K562 (cell line): ENCODE results near the gene MAP3K7CL. TPM values are rescaled to one million over a fixed set of nuclear protein-coding genes. Genes with fewer than 3 reads are reported as not detected.

ENCODE experiments used
- KLF10 ChIP-seq: fragments of 250-450 bp; sonication (Bioruptor Pico); IDR thresholded peaks from 2 replicates; pipeline ENCODE4 v1.6.1; 2021; ENCODE audit warnings: matching md5 sums
- MYC ChIP-seq, 2 experiments: fragments of 250-450 bp in 1 of 2; sonication (Bioruptor Pico) in 1 of 2; IDR thresholded peaks; 2 replicates each; pipeline versions ENCODE4 v1.5.1 to v1.6.1; 2012 to 2021; ENCODE audit warnings: low read depth in 2 of 2, borderline replicate concordance in 1 of 2, improper control_type of control experiment in 1 of 2, low read length in 1 of 2, mild to moderate bottlenecking in 1 of 2, moderate library complexity in 1 of 2
- NONO ChIP-seq, 2 experiments: fragments of 200-400 bp in 1 of 2; fragments of 450-650 bp in 1 of 2; formaldehyde crosslinking in 1 of 2; IDR thresholded peaks; 2 replicates each; pipeline ENCODE4 v1.6.1; 2017; ENCODE audit warnings: low read depth in 2 of 2, mild to moderate bottlenecking in 2 of 2, moderate library complexity in 2 of 2, low read length in 1 of 2
- ZNF717 ChIP-seq: fragments of 250-450 bp; sonication (Bioruptor Pico); IDR thresholded peaks from 2 replicates; pipeline ENCODE4 v1.5.0; 2021
- ZNF77 ChIP-seq: fragments of 250-450 bp; sonication (Bioruptor Pico); IDR thresholded peaks from 2 replicates; pipeline ENCODE4 v1.5.0; 2020
- polyA plus RNA-seq, 8 experiments: library from polyadenylated mRNA; depleted of rRNA in 4 of 8; stranded (reverse) in 5 of 8; unstranded in 3 of 8; fragments of >200 nt; fragmentation: Nextera tagmentation in 2 of 8; fragmentation: Illumina TruSeq in 1 of 8; extraction: Ambion mirVana in 2 of 8; extraction: Trizol in 1 of 8; gene quantifications; 2 replicates each; pipeline versions ENCODE4 v1.2.1 to v1.2.3, GENCODE V29; 2011 to 2014; ENCODE audit warnings: inconsistent platforms in 1 of 8, missing spikeins in 1 of 8
- total RNA-seq, 7 experiments: library from RNA; depleted of rRNA in 6 of 7; stranded (reverse); fragments of >200 nt in 6 of 7; fragmentation: Illumina TruSeq in 2 of 7; extraction: Trizol in 2 of 7; gene quantifications; 2 replicates each; pipeline versions ENCODE4 v1.2.1 to v1.2.3, GENCODE V29; 2011 to 2021; ENCODE audit warnings: low replicate concordance in 1 of 7
- TF ChIP-seq, protein P1 (sequence below): fragments of 450-650 bp; IDR thresholded peaks from 2 replicates; pipeline ENCODE4 v1.6.1; 2018; ENCODE audit not compliant: partially characterized antibody
- TF ChIP-seq, protein P2 (sequence below): fragments of 250-450 bp; sonication (Bioruptor Pico); IDR thresholded peaks from 2 replicates; pipeline ENCODE4 v1.8.0; 2022; ENCODE audit warnings: moderate library complexity, mild to moderate bottlenecking, inconsistent platforms

The MAP3K7CL gene
- total and polyA plus RNA-seq, 9 of the 15 experiments (the other 6 are each of a cell fraction or from before 2014, with no cell fraction given) = 0.13 to 0.15 (median 0.14) TPM; not detected in 6

GRCh38 chr21:29085106-29085752 is 45.2 kb upstream of the MAP3K7CL start (continued):
- TF ChIP-seq, protein P1, sequence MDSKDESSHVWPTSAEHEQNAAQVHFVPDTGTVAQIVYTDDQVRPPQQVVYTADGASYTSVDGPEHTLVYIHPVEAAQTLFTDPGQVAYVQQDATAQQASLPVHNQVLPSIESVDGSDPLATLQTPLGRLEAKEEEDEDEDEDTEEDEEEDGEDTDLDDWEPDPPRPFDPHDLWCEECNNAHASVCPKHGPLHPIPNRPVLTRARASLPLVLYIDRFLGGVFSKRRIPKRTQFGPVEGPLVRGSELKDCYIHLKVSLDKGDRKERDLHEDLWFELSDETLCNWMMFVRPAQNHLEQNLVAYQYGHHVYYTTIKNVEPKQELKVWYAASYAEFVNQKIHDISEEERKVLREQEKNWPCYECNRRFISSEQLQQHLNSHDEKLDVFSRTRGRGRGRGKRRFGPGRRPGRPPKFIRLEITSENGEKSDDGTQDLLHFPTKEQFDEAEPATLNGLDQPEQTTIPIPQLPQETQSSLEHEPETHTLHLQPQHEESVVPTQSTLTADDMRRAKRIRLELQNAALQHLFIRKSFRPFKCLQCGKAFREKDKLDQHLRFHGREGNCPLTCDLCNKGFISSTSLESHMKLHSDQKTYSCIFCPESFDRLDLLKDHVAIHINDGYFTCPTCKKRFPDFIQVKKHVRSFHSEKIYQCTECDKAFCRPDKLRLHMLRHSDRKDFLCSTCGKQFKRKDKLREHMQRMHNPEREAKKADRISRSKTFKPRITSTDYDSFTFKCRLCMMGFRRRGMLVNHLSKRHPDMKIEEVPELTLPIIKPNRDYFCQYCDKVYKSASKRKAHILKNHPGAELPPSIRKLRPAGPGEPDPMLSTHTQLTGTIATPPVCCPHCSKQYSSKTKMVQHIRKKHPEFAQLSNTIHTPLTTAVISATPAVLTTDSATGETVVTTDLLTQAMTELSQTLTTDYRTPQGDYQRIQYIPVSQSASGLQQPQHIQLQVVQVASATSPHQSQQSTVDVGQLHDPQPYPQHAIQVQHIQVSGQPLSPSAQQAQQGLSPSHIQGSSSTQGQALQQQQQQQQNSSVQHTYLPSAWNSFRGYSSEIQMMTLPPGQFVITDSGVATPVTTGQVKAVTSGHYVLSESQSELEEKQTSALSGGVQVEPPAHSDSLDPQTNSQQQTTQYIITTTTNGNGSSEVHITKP = peak; percentile 38
- no peak for TF ChIP-seq ZNF717
- TF ChIP-seq, protein P2, sequence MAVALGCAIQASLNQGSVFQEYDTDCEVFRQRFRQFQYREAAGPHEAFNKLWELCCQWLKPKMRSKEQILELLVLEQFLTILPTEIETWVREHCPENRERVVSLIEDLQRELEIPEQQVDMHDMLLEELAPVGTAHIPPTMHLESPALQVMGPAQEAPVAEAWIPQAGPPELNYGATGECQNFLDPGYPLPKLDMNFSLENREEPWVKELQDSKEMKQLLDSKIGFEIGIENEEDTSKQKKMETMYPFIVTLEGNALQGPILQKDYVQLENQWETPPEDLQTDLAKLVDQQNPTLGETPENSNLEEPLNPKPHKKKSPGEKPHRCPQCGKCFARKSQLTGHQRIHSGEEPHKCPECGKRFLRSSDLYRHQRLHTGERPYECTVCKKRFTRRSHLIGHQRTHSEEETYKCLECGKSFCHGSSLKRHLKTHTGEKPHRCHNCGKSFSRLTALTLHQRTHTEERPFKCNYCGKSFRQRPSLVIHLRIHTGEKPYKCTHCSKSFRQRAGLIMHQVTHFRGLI (CRISPR knock-in tag) = no peak
- TF ChIP-seq NONO (IDR thresholded peaks at IDR 0.05; ENCODE audit: low read depth in 2 of 2, low read length in 1 of 2) = no peak
- TF ChIP-seq ZNF77 (CRISPR knock-in tag) = no peak
- no peak for TF ChIP-seq MYC (IDR thresholded peaks at IDR 0.05; ENCODE audit: low read depth, low read length)
- TF ChIP-seq MYC (CRISPR knock-in tag; IDR thresholded peaks at IDR 0.05; ENCODE audit: borderline replicate concordance, low read depth) = no peak
- TF ChIP-seq KLF10 (CRISPR knock-in tag) = no peak
- TF ChIP-seq, all 486 proteins: peak for 2
